H9 (cell line): ENCODE data around the gene ZNF622. TPM values are rescaled to one million over a fixed set of nuclear protein-coding genes. Genes with fewer than 3 reads are reported as not detected.

Source experiments
- DNase-seq: peaks from one replicate; pipeline ENCODE4 v3.0.0-alpha.2; 2017
- H2AFZ ChIP-seq: one replicate; pipeline ENCODE4 v1.6.1; 2013; ENCODE audit warnings: mild to moderate bottlenecking, low read length, control low read depth, moderate library complexity
- H2AK5ac ChIP-seq: 2 replicates; pipeline ENCODE4 v1.6.1; 2013; ENCODE audit warnings: low read length, control low read depth, mixed read lengths; ENCODE audit not compliant: insufficient read length
- H2BK120ac ChIP-seq: one replicate; pipeline ENCODE4 v1.6.1; 2013; ENCODE audit warnings: low read depth, mild to moderate bottlenecking, low read length, control low read depth, inconsistent platforms; ENCODE audit not compliant: poor library complexity, severe bottlenecking
- H2BK12ac ChIP-seq: 2 replicates; pipeline ENCODE4 v1.6.1; 2013; ENCODE audit warnings: low read length, control low read depth, mixed read lengths, low read depth; ENCODE audit not compliant: insufficient read length
- H2BK15ac ChIP-seq: 2 replicates; pipeline ENCODE4 v1.6.1; 2013; ENCODE audit warnings: low read depth, low read length, control low read depth
- H2BK20ac ChIP-seq: one replicate; pipeline ENCODE4 v1.6.1; 2013; ENCODE audit warnings: low read depth, mild to moderate bottlenecking, low read length, control low read depth, inconsistent platforms; ENCODE audit not compliant: poor library complexity, severe bottlenecking
- H2BK5ac ChIP-seq: 2 replicates; pipeline ENCODE4 v1.6.1; 2013; ENCODE audit warnings: low read length, control low read depth, mixed read lengths; ENCODE audit not compliant: insufficient read length
- H3K14ac ChIP-seq: 2 replicates; pipeline ENCODE4 v1.6.1; 2013; ENCODE audit warnings: low read length, control low read depth; ENCODE audit not compliant: insufficient read depth
- H3K18ac ChIP-seq: 2 replicates; pipeline ENCODE4 v1.6.1; 2013; ENCODE audit warnings: low read depth, mild to moderate bottlenecking, mixed read lengths, low read length, control low read depth; ENCODE audit not compliant: insufficient read length
- H3K23ac ChIP-seq: 2 replicates; pipeline ENCODE4 v1.6.1; 2013; ENCODE audit warnings: low read length, control low read depth, mixed read lengths, low read depth; ENCODE audit not compliant: insufficient read length
- H3K23me2 ChIP-seq: 2 replicates; pipeline ENCODE4 v1.6.1; 2013; ENCODE audit warnings: low read depth, mild to moderate bottlenecking, mixed read lengths, low read length, control low read depth; ENCODE audit not compliant: insufficient read length, poor library complexity, severe bottlenecking
- H3K27ac ChIP-seq: 2 replicates; pipeline ENCODE4 v1.5.1; 2013; ENCODE audit warnings: low read length, control low read depth, mixed read lengths, low read depth; ENCODE audit not compliant: insufficient read length
- H3K27me3 ChIP-seq: 2 replicates; pipeline ENCODE4 v1.6.1; 2013; ENCODE audit warnings: low read length, control low read depth, inconsistent platforms; ENCODE audit not compliant: insufficient read depth
- H3K4ac ChIP-seq: 2 replicates; pipeline ENCODE4 v1.6.1; 2013; ENCODE audit warnings: low read depth, mild to moderate bottlenecking, control low read depth, inconsistent platforms, low read length, moderate library complexity
- H3K4me1 ChIP-seq: 2 replicates; pipeline ENCODE4 v1.6.1; 2013; ENCODE audit warnings: low read length, control low read depth, inconsistent platforms; ENCODE audit not compliant: insufficient read depth
- H3K4me2 ChIP-seq: 2 replicates; pipeline ENCODE4 v1.6.1; 2013; ENCODE audit warnings: low read length, control low read depth, mixed read lengths; ENCODE audit not compliant: insufficient read length, insufficient read depth
- H3K56ac ChIP-seq: 2 replicates; pipeline ENCODE4 v1.6.1; 2013; ENCODE audit warnings: low read depth, mild to moderate bottlenecking, mixed read lengths, low read length, control low read depth; ENCODE audit not compliant: insufficient read length
- H3K79me1 ChIP-seq: 2 replicates; pipeline ENCODE4 v1.6.1; 2013; ENCODE audit warnings: low read depth, mild to moderate bottlenecking, moderate library complexity, low read length, control low read depth, inconsistent platforms; ENCODE audit not compliant: insufficient read depth, poor library complexity, severe bottlenecking
- H3K79me2 ChIP-seq: 2 replicates; pipeline ENCODE4 v1.6.1; 2013; ENCODE audit warnings: low read length, control low read depth, inconsistent platforms; ENCODE audit not compliant: insufficient read depth
- H3K9ac ChIP-seq: 2 replicates; pipeline ENCODE4 v1.6.1; 2013; ENCODE audit warnings: low read length, control low read depth, mixed read lengths; ENCODE audit not compliant: insufficient read length; ENCODE audit errors: extremely low read depth
- H3K9me3 ChIP-seq: one replicate; pipeline ENCODE4 v1.6.1; 2013; ENCODE audit warnings: low read depth, low read length, inconsistent platforms; ENCODE audit not compliant: control insufficient read depth
- H3T11ph ChIP-seq: one replicate; pipeline ENCODE4 v1.6.1; 2013; ENCODE audit warnings: mild to moderate bottlenecking, low read length, control low read depth, inconsistent platforms
- H4K20me1 ChIP-seq: one replicate; pipeline ENCODE4 v1.6.1; 2013; ENCODE audit not compliant: control insufficient read depth, insufficient read length, insufficient read depth
- H4K5ac ChIP-seq: 2 replicates; pipeline ENCODE4 v1.6.1; 2013; ENCODE audit warnings: low read depth, mild to moderate bottlenecking, mixed read lengths, low read length, control low read depth; ENCODE audit not compliant: insufficient read length
- H4K8ac ChIP-seq: replicated peaks from 2 replicates; pipeline ENCODE4 v1.6.1; 2013; ENCODE audit warnings: low read length, control low read depth, mixed read lengths, low read depth; ENCODE audit not compliant: insufficient read length
- H4K91ac ChIP-seq: 2 replicates; pipeline ENCODE4 v1.6.1; 2013; ENCODE audit warnings: low read depth, mild to moderate bottlenecking, moderate library complexity, mixed read lengths, low read length, control low read depth; ENCODE audit not compliant: insufficient read length
- H3K27ac Mint-ChIP-seq, 3 experiments: 2 replicates in 2 of 3; 3 replicates in 1 of 3; pipeline ENCODE4 v1.8.0; 2020 to 2021; ENCODE audit warnings: mixed read lengths in 3 of 3, mild to moderate bottlenecking in 1 of 3, moderate library complexity in 1 of 3
- H3K27me3 Mint-ChIP-seq: 2 replicates; pipeline ENCODE4 v1.8.0; 2021; ENCODE audit warnings: low read depth, mild to moderate bottlenecking, moderate library complexity, mixed read lengths
- H3K36me3 Mint-ChIP-seq, 3 experiments: 2 replicates in 2 of 3; 3 replicates in 1 of 3; pipeline ENCODE4 v1.8.0; 2020 to 2021; ENCODE audit warnings: low read depth in 3 of 3, mixed read lengths in 3 of 3; ENCODE audit not compliant: insufficient read depth in 1 of 3
- H3K4me1 Mint-ChIP-seq, 2 experiments: 2 replicates each; pipeline ENCODE4 v1.8.0; 2020; ENCODE audit warnings: mixed read lengths in 2 of 2
- H3K4me3 Mint-ChIP-seq, 2 experiments: 2 replicates in 1 of 2; 3 replicates in 1 of 2; pipeline ENCODE4 v1.8.0; 2020 to 2021; ENCODE audit warnings: mild to moderate bottlenecking in 2 of 2, mixed read lengths in 2 of 2, moderate library complexity in 1 of 2
- H3K9me3 Mint-ChIP-seq, 2 experiments: 2 replicates in 1 of 2; 3 replicates in 1 of 2; pipeline ENCODE4 v1.8.0; 2020; ENCODE audit warnings: mild to moderate bottlenecking in 2 of 2, mixed read lengths in 2 of 2, moderate library complexity in 1 of 2
- CTCF ChIP-seq: fragments of 200-600 bp; sonication (generic); conservative IDR thresholded peaks from 3 replicates; pipeline ENCODE4 v1.8.0; 2021; ENCODE audit warnings: antibody characterized with exemption, mild to moderate bottlenecking
- WGBS: extraction: QIAGEN DNeasy Blood & Tissue Kit; methylation state at CpG from one replicate; pipeline ENCODE4 v1.1.7; 2013; ENCODE audit warnings: missing lambda C conversion rate, low lambda C conversion rate, mixed read lengths; ENCODE audit not compliant: insufficient read length; ENCODE audit errors: extremely low coverage; 5-methylcytosine and 5-hydroxymethylcytosine counted together
- total RNA-seq: library from RNA; stranded (reverse); gene quantifications from 2 replicates; pipeline ENCODE4 v1.2.1, GENCODE V29; 2021

ZNF622 gene
- total RNA-seq, 1 experiment from 2014 or later, result 42.2 TPM

GRCh38 chr5:16464231-16464630, 1.4 kb downstream of the ZNF622 start:
- H3K4me2 ChIP-seq, result peak overlapping the region; percentile 95
- H2BK120ac ChIP-seq, result no peak overlapping the region
- H3K23ac ChIP-seq, result no peak overlapping the region
- H3K4ac ChIP-seq, result no peak overlapping the region
- no peak overlapping the region for H4K8ac ChIP-seq
- no peak overlapping the region for H2BK12ac ChIP-seq
- H3K79me1 ChIP-seq, result peaks cover 3% of the 10 kb centered on the region
- H3K79me2 ChIP-seq, result peaks cover 13% of the 10 kb centered on the region; the same call in 1 of the 2 replicates
- H2BK20ac ChIP-seq, result no peak overlapping the region
- H3K27ac ChIP-seq, result no peak overlapping the region
- H2BK5ac ChIP-seq, result no peak overlapping the region
- H3K18ac ChIP-seq, result no peak overlapping the region
- no peaks in the 10 kb centered on the region; the same call in 1 of the 2 replicates for H3K27me3 Mint-ChIP-seq
- H3T11ph ChIP-seq, result no peak overlapping the region
- no peak overlapping the region for H2AK5ac ChIP-seq
- H3K9me3 ChIP-seq, result no peaks in the 10 kb centered on the region
- H3K4me3 Mint-ChIP-seq, result peak overlapping the region; percentile 97 to 99
- no peaks in the 10 kb centered on the region for H3K27me3 ChIP-seq
- no peak overlapping the region for H3K9ac ChIP-seq
- no peak overlapping the region for H3K56ac ChIP-seq
- H3K23me2 ChIP-seq, result peaks cover 10% of the 10 kb centered on the region
- H3K27ac Mint-ChIP-seq, result no peak overlapping the region
- no peak overlapping the region for H3K14ac ChIP-seq
- no peak overlapping the region for H4K91ac ChIP-seq
- no peak overlapping the region for H4K5ac ChIP-seq
- WGBS, result no CpG with 5 or more reads among the region's 1 CpG
- H2BK15ac ChIP-seq, result no peak overlapping the region
- H2AFZ ChIP-seq, result no peak overlapping the region
- no peak for DNase-seq
- no peaks in the 10 kb centered on the region; the same call in 1 of the 2 replicates for H3K4me1 ChIP-seq
- H3K4me1 Mint-ChIP-seq, result peaks cover 26 to 29% of the 10 kb centered on the region in 2 experiments
- no peak for TF ChIP-seq CTCF
- peaks cover 13 to 37% (median 37%) of the 10 kb centered on the region in 3 experiments for H3K36me3 Mint-ChIP-seq
- peaks cover 4% of the 10 kb centered on the region for H4K20me1 ChIP-seq
- H3K9me3 Mint-ChIP-seq, result no peaks in the 10 kb centered on the region
